ENCODE data around the gene USH1C.

The USH1C gene

DNA sequence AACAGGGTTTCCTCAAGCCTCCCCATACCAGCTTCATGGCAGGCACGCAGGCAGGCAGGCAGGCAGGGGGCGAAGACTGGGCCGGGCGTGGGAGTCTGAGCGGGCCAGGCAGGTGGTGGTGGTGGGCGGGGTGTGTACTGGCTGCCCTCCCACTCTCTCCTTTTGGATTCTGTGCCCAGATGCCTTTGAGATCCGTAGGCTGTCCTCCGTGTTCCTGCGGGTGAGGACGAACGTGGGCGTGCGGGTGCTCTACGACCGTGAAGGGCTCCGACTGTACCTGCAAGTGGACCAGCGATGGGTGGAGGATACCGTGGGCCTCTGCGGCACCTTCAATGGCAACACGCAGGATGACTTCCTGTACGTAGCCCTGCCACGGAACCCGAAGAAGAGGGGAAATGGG, 25.8 kb upstream of the USH1C start:
- DNase-seq (ENCODE audit: low read depth), result no peak

DNA sequence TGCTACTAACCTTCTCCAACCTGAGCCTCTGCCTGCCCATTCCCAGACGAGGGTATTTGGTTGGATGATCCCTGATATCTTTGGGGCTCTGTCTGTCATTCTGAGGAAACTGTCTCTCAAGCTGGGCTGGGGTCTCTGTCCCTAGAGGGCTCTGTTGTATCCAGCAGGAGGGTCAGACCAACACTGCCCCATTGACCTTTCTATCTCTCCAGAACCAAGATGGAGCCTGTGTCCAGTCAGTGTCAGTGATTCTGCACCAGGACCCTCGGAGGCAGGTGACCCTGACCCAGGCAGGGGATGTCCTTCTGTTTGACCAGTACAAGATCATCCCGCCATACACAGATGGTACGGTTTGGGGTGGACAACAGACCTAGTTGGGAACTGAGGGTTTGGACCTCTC, 24.7 kb upstream of the USH1C start:
- DNase-seq (ENCODE audit: low read depth), result no peak

- no peak for DNase-seq (ENCODE audit: low read depth)
These were observed 20.4 kb upstream of the USH1C start for GRCh38 chr11:17564687-17565042.

GRCh38 chr11:17563961-17564686, 19.9 kb upstream of the USH1C start:
- no peak for DNase-seq (ENCODE audit: low read depth)

DNA sequence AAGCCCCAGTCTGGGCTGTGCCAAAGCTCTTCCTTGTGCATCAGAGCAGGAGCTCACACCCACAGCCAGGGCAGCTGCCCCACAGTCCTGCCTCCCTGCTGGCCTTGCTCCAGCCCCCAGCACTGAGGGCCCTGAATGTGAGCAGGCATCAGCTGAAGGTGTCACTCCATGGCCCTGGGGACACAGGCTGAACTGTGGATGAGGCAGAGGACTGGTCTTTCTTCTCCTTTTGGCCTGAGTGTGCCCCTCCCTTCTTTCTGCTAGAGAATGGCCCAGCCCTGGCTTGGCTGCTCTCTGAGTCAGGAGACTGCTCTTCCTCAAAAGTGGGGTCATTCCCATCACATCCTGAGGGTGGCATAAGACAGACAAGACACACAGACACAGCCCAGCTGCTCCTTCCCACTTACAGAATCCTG, 19.0 kb upstream of the USH1C start:
- DNase-seq (ENCODE audit: low read depth), result no peak

- no peak for DNase-seq (ENCODE audit: low read depth)
These were observed 17.3 kb upstream of the USH1C start for GRCh38 chr11:17561526-17561925.

- DNase-seq (ENCODE audit: low read depth), result no peak
These were observed 16.8 kb upstream of the USH1C start for GRCh38 chr11:17561111-17561415.

GRCh38 chr11:17560281-17561110, 16.3 kb upstream of the USH1C start:
- DNase-seq (ENCODE audit: low read depth), result no peak

GRCh38 chr11:17559341-17560087, 15.3 kb upstream of the USH1C start:
- DNase-seq (ENCODE audit: low read depth), result no peak

- no peak for DNase-seq (ENCODE audit: low read depth)
These were observed 14.7 kb upstream of the USH1C start for GRCh38 chr11:17558916-17559315.

- no peak for DNase-seq (ENCODE audit: low read depth)
These were observed 14.0 kb upstream of the USH1C start for GRCh38 chr11:17558025-17558780.

- DNase-seq (ENCODE audit: low read depth), result no peak
These were observed 12.8 kb upstream of the USH1C start for GRCh38 chr11:17556999-17557398.

GRCh38 chr11:17554487-17554886, 10.3 kb upstream of the USH1C start:
- DNase-seq (ENCODE audit: low read depth), result no peak

GRCh38 chr11:17553249-17553546, 9.0 kb upstream of the USH1C start:
- no peak for DNase-seq (ENCODE audit: low read depth)

GRCh38 chr11:17552392-17553248, 8.4 kb upstream of the USH1C start:
- DNase-seq (ENCODE audit: low read depth), result no peak

GRCh38 chr11:17552041-17552355, 7.8 kb upstream of the USH1C start:
- no peak for DNase-seq (ENCODE audit: low read depth)

- DNase-seq (ENCODE audit: low read depth), result no peak
These were observed 7.3 kb upstream of the USH1C start for GRCh38 chr11:17551347-17552040.

DNA sequence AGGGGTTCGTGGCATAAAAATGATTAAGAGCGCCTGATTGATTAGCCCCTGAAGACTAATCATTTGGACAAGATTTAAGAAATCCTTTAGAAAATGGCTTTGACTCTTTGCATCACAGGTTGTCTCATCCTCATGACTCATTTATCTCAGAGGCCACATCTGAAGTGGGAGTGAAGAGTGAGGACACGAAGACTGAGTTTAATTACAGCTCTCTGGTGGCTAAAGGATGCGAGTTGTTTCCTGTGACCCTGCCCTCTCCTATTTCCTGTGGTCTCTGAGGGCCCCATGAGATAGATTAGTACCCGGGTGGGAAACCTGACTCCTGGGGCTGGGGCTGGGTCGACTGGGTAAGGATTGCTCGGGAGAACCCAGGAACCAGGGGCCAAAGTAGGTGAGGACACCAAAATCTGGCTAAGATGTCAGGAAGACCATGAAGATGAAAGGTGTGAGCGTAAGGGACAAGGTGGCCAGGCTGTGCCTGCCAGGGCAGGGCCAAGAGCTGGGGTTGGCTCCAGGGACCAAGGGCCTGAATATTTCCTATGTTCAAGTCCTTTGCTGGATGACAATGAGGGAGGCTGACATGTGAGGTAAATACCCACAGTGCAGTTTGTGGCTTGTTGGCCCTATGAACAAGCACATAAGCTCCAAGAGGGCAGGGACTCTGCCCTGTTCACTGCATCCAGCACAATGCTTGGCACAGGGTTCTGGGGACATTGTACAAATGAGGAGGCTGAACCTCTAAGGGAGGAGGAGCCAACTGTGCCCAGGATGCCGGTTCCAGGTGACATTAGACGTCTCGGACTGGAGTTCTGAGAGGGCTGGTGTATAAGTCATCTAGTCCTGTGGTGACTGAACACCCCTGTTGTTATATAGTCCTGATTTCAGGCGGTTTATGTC, 6.5 kb upstream of the USH1C start:
- no peak for DNase-seq (ENCODE audit: low read depth)

- DNase-seq (ENCODE audit: low read depth), result no peak
These were observed 4.2 kb upstream of the USH1C start for GRCh38 chr11:17548444-17548843.

- no peak for DNase-seq (ENCODE audit: low read depth)
These were observed 3.7 kb upstream of the USH1C start for GRCh38 chr11:17547932-17548331.
